IMR-90 (cell line): Measurements from ENCODE around the gene PDZD7.

Source experiments
- BHLHE40 ChIP-seq: fragments of 150-350 bp; IDR thresholded peaks from 2 replicates; pipeline ENCODE4 v1.6.1; 2016; ENCODE audit warnings: mild to moderate bottlenecking, low read depth, low read length
- CEBPB ChIP-seq: IDR thresholded peaks from 2 replicates; pipeline ENCODE4 v1.6.1; 2012; ENCODE audit warnings: low read depth, low read length, improper control_type of control experiment
- ELK1 ChIP-seq: fragments of 150-350 bp; IDR thresholded peaks from 2 replicates; pipeline ENCODE4 v1.6.1; 2016; ENCODE audit warnings: low read depth, mild to moderate bottlenecking, low read length, moderate library complexity, borderline replicate concordance
- MAFK ChIP-seq: IDR thresholded peaks from 2 replicates; pipeline ENCODE4 v1.6.1; 2012; ENCODE audit warnings: low read depth, low read length, improper control_type of control experiment
- MXI1 ChIP-seq: IDR thresholded peaks from 2 replicates; pipeline ENCODE4 v1.6.1; 2012; ENCODE audit warnings: low read depth, mild to moderate bottlenecking, low read length, moderate library complexity, borderline replicate concordance
- NFE2L2 ChIP-seq: fragments of 150-350 bp; IDR thresholded peaks from 2 replicates; pipeline ENCODE4 v1.6.1; 2016; ENCODE audit warnings: low read depth, mild to moderate bottlenecking, low read length
- POLR2A ChIP-seq: IDR thresholded peaks from 2 replicates; pipeline ENCODE4 v1.6.1; 2012; ENCODE audit warnings: mild to moderate bottlenecking, low read depth, low read length
- RAD21 ChIP-seq: IDR thresholded peaks from 2 replicates; pipeline ENCODE4 v1.6.1; 2012; ENCODE audit warnings: low read length, improper control_type of control experiment
- RFX5 ChIP-seq: IDR thresholded peaks from 2 replicates; pipeline ENCODE4 v1.8.0; 2012; ENCODE audit warnings: low read depth, mild to moderate bottlenecking, low read length, moderate library complexity
- USF2 ChIP-seq: fragments of 150-350 bp; IDR thresholded peaks from 2 replicates; pipeline ENCODE4 v1.6.1; 2017; ENCODE audit warnings: mild to moderate bottlenecking, antibody characterized with exemption, low read length, low read depth
- TF ChIP-seq, protein P1 (sequence below): conservative IDR thresholded peaks from 2 replicates; pipeline ENCODE4 v1.5.1; 2012; ENCODE audit warnings: mild to moderate bottlenecking, low read depth, low read length, improper control_type of control experiment

DNA sequence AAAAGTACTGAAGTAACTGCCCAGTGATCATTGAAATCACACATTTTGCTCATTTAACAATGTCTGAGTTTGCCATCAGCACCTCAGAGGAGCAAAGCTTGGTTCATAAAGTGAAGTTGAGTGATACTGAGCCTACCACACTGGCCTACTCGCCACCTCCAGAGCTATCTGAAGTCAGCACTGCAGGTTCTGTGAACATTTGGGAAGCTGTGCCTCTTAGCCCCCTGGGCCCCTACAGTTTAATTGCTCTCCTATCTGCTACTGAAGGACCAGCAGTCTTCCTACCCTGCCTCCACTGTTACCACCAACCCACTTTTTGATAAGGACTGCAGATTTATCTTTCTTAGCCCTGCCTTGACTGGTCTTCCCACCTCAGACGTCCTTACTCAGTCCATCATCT, 63.6 kb downstream of the PDZD7 start:
- TF ChIP-seq POLR2A = no peak
- no peak for TF ChIP-seq USF2
- no peak for TF ChIP-seq RFX5
- TF ChIP-seq, protein P1, sequence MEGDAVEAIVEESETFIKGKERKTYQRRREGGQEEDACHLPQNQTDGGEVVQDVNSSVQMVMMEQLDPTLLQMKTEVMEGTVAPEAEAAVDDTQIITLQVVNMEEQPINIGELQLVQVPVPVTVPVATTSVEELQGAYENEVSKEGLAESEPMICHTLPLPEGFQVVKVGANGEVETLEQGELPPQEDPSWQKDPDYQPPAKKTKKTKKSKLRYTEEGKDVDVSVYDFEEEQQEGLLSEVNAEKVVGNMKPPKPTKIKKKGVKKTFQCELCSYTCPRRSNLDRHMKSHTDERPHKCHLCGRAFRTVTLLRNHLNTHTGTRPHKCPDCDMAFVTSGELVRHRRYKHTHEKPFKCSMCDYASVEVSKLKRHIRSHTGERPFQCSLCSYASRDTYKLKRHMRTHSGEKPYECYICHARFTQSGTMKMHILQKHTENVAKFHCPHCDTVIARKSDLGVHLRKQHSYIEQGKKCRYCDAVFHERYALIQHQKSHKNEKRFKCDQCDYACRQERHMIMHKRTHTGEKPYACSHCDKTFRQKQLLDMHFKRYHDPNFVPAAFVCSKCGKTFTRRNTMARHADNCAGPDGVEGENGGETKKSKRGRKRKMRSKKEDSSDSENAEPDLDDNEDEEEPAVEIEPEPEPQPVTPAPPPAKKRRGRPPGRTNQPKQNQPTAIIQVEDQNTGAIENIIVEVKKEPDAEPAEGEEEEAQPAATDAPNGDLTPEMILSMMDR = no peak
- TF ChIP-seq MXI1 = no peak
- TF ChIP-seq CEBPB = no peak
- no peak for TF ChIP-seq ELK1
- TF ChIP-seq RAD21 = no peak
- TF ChIP-seq NFE2L2 = no peak
- TF ChIP-seq MAFK = no peak
- TF ChIP-seq BHLHE40 = no peak
